ENCODE data around the gene PTP4A2. TPM values are rescaled to one million over a fixed set of nuclear protein-coding genes. Genes with fewer than 3 reads are reported as not detected.

Gene PTP4A2
- total and polyA plus RNA-seq, 10 of the 15 experiments (the other 5 are each of a cell fraction or from before 2014, with no cell fraction given): 180 to 909 (median 375) TPM

GRCh38 chr1:31936278-31936980 lies 1.7 kb downstream of the PTP4A2 start (continued):
- no peak for TF ChIP-seq SKIL (IDR thresholded peaks at IDR 0.05; ENCODE audit: low read depth, poor library complexity, severe bottlenecking)
- no peak for TF ChIP-seq NKRF (conservative IDR thresholded peaks at IDR 0.05)
- 0 out of 2 replicates have a peak, but pooled peaks have one; percentile 42 for TF ChIP-seq IRF4 (IDR thresholded peaks at IDR 0.05; ENCODE audit: low read depth, low read length)
- TF ChIP-seq ELK1 (IDR thresholded peaks at IDR 0.05; ENCODE audit: low read depth, low read length): no peak
- no peak for TF ChIP-seq HDGF (IDR thresholded peaks at IDR 0.05)
- TF ChIP-seq RELB (IDR thresholded peaks at IDR 0.05; ENCODE audit: low read depth): 0 out of 2 replicates have a peak, but pooled peaks have one; percentile 3
- TF ChIP-seq CHD1 (IDR thresholded peaks at IDR 0.05; ENCODE audit: low read depth, low read length): 0 out of 2 replicates have a peak, but pooled peaks have one; percentile 12
- TF ChIP-seq MTA2 (IDR thresholded peaks at IDR 0.05; ENCODE audit: low read depth): no peak
- TF ChIP-seq SMAD1 (IDR thresholded peaks at IDR 0.05; ENCODE audit: low read depth, partially characterized antibody): no peak
- TF ChIP-seq YY1 (IDR thresholded peaks at IDR 0.05; ENCODE audit: low read depth, low read length): 0 out of 2 replicates have a peak, but pooled peaks have one; percentile 7
- TF ChIP-seq RAD21 (IDR thresholded peaks at IDR 0.05; ENCODE audit: insufficient read depth, low read depth, low read length): no peak
- peak; percentile 75; the same call in 1 of the 2 replicates for TF ChIP-seq SPI1 (IDR thresholded peaks at IDR 0.05; ENCODE audit: borderline replicate concordance, insufficient read depth, low read depth, low read length)
- TF ChIP-seq PRDM15 (CRISPR knock-in tag; IDR thresholded peaks at IDR 0.05): no peak
- no peak for TF ChIP-seq NFIC (IDR thresholded peaks at IDR 0.05; ENCODE audit: low read depth, low read length)
- TF ChIP-seq NR2C1 (IDR thresholded peaks at IDR 0.05): no peak
- no peak for TF ChIP-seq TBL1XR1 (IDR thresholded peaks at IDR 0.05; ENCODE audit: low read depth, low read length)
- TF ChIP-seq NR2C2 (IDR thresholded peaks at IDR 0.05; ENCODE audit: borderline replicate concordance, control insufficient read depth, insufficient read length, low read depth): no peak
- no peak for TF ChIP-seq BCL11A (IDR thresholded peaks at IDR 0.05; ENCODE audit: low read depth, low read length)
- no peak for TF ChIP-seq NBN (IDR thresholded peaks at IDR 0.05)

Data from GM12878 (cell line).